ENCODE data around the gene ADAMTS2.

ADAMTS2 gene

GRCh38 chr5:179297026-179297425, 48.2 kb downstream of the ADAMTS2 start:
- TF ChIP-seq RAD21 (IDR thresholded peaks at IDR 0.05; ENCODE audit: low read depth) (no peak), MAX (IDR thresholded peaks at IDR 0.05) (no peak), YY1 (IDR thresholded peaks at IDR 0.05; ENCODE audit: low read depth) (no peak), REST (IDR thresholded peaks at IDR 0.05; ENCODE audit: low read depth) (no peak), ZBTB7A (IDR thresholded peaks at IDR 0.05; ENCODE audit: low read depth) (no peak), NFIC (IDR thresholded peaks at IDR 0.05) (no peak), EP300 (IDR thresholded peaks at IDR 0.05; ENCODE audit: borderline replicate concordance) (no peak), EGR1 (IDR thresholded peaks at IDR 0.05) (no peak)

- no peak for TF ChIP-seq TCF12 (IDR thresholded peaks at IDR 0.05; ENCODE audit: low read depth)
- TF ChIP-seq RAD21 (IDR thresholded peaks at IDR 0.05; ENCODE audit: low read depth), result no peak
- no peak for TF ChIP-seq CREB1 (IDR thresholded peaks at IDR 0.05; ENCODE audit: low read depth)
- TF ChIP-seq NFIC (IDR thresholded peaks at IDR 0.05), result no peak
- no peak for TF ChIP-seq FOXM1 (IDR thresholded peaks at IDR 0.05; ENCODE audit: borderline replicate concordance, low read depth)
- no peak for TF ChIP-seq TAF1 (IDR thresholded peaks at IDR 0.05; ENCODE audit: low read depth)
- TF ChIP-seq CEBPB (IDR thresholded peaks at IDR 0.05), result no peak
- TF ChIP-seq EP300 (IDR thresholded peaks at IDR 0.05; ENCODE audit: borderline replicate concordance), result no peak
- TF ChIP-seq USF1 (IDR thresholded peaks at IDR 0.05), result no peak
- TF ChIP-seq MAX (IDR thresholded peaks at IDR 0.05), result no peak
- TF ChIP-seq REST (IDR thresholded peaks at IDR 0.05; ENCODE audit: low read depth), result no peak
- no peak for TF ChIP-seq EGR1 (IDR thresholded peaks at IDR 0.05)
- no peak for TF ChIP-seq YY1 (IDR thresholded peaks at IDR 0.05; ENCODE audit: low read depth)
- TF ChIP-seq TEAD4 (IDR thresholded peaks at IDR 0.05), result no peak
Observed at GRCh38 chr5:179296150-179296821, 49.0 kb downstream of the ADAMTS2 start.

- TF ChIP-seq ZBTB7A (IDR thresholded peaks at IDR 0.05; ENCODE audit: low read depth), result no peak
- no peak for TF ChIP-seq FOXM1 (IDR thresholded peaks at IDR 0.05; ENCODE audit: borderline replicate concordance, low read depth)
- TF ChIP-seq RAD21 (IDR thresholded peaks at IDR 0.05; ENCODE audit: low read depth), result no peak
- no peak for TF ChIP-seq NFIC (IDR thresholded peaks at IDR 0.05)
- no peak for TF ChIP-seq CREB1 (IDR thresholded peaks at IDR 0.05; ENCODE audit: low read depth)
Observed at GRCh38 chr5:179295778-179296149, 49.5 kb downstream of the ADAMTS2 start.

- TF ChIP-seq NFIC (IDR thresholded peaks at IDR 0.05) (no peak), USF1 (IDR thresholded peaks at IDR 0.05) (no peak), TAF1 (IDR thresholded peaks at IDR 0.05; ENCODE audit: low read depth) (no peak), CEBPB (IDR thresholded peaks at IDR 0.05) (no peak), TCF12 (IDR thresholded peaks at IDR 0.05; ENCODE audit: low read depth) (no peak), EP300 (IDR thresholded peaks at IDR 0.05; ENCODE audit: borderline replicate concordance) (no peak), ZBTB7A (IDR thresholded peaks at IDR 0.05; ENCODE audit: low read depth) (no peak), MAX (IDR thresholded peaks at IDR 0.05) (no peak), TEAD4 (IDR thresholded peaks at IDR 0.05) (no peak), FOXM1 (IDR thresholded peaks at IDR 0.05; ENCODE audit: borderline replicate concordance, low read depth) (no peak), YY1 (IDR thresholded peaks at IDR 0.05; ENCODE audit: low read depth) (no peak), EGR1 (IDR thresholded peaks at IDR 0.05) (no peak)
Observed at GRCh38 chr5:179294891-179295777, 50.1 kb downstream of the ADAMTS2 start.

GRCh38 chr5:179294131-179294780, 51.0 kb downstream of the ADAMTS2 start:
- TF ChIP-seq RAD21 (IDR thresholded peaks at IDR 0.05; ENCODE audit: low read depth) (no peak), CREB1 (IDR thresholded peaks at IDR 0.05; ENCODE audit: low read depth) (no peak), TEAD4 (IDR thresholded peaks at IDR 0.05) (no peak), TAF1 (IDR thresholded peaks at IDR 0.05; ENCODE audit: low read depth) (no peak)
